KMS-11 (cell line): Measurements from ENCODE around the gene TMCO6.
"Not testable (repeated sequence)": the region's sequence is repeated elsewhere in the genome, so short reads cannot be mapped to it uniquely, and the experiment has no call there.

Experiments used
- H2AFZ ChIP-seq: fragments of 200-600 bp; sonication (generic); 2 replicates; pipeline ENCODE4 v1.6.1; 2016; ENCODE audit warnings: antibody characterized with exemption, mixed run types, low read depth
- H3K27ac ChIP-seq: fragments of 200-600 bp; sonication (generic); 2 replicates; pipeline ENCODE4 v1.6.1; 2016; ENCODE audit warnings: mild to moderate bottlenecking, mixed run types
- H3K27me3 ChIP-seq: fragments of 200-600 bp; sonication (generic); 2 replicates; pipeline ENCODE4 v1.6.1; 2017; ENCODE audit warnings: mild to moderate bottlenecking, low read depth, mixed run types, moderate library complexity; ENCODE audit not compliant: insufficient read depth
- H3K36me3 ChIP-seq: fragments of 200-600 bp; sonication (generic); 2 replicates; pipeline ENCODE4 v1.6.1; 2017; ENCODE audit warnings: mild to moderate bottlenecking, mixed run types; ENCODE audit not compliant: insufficient read depth
- H3K4me1 ChIP-seq: fragments of 200-600 bp; sonication (generic); 2 replicates; pipeline ENCODE4 v1.6.1; 2016; ENCODE audit warnings: mild to moderate bottlenecking, low read depth, mixed run types; ENCODE audit not compliant: poor library complexity, severe bottlenecking
- H3K4me2 ChIP-seq: fragments of 200-600 bp; sonication (generic); 2 replicates; pipeline ENCODE4 v1.7.0; 2016; ENCODE audit warnings: mild to moderate bottlenecking, mixed run types
- H3K4me3 ChIP-seq: fragments of 200-600 bp; sonication (generic); IDR thresholded peaks from 2 replicates; pipeline ENCODE4 v1.6.1; 2017; ENCODE audit warnings: low read depth, low read length, mixed read lengths; ENCODE audit not compliant: insufficient read depth
- H3K79me2 ChIP-seq: fragments of 200-600 bp; sonication (generic); 2 replicates; pipeline ENCODE4 v1.6.1; 2016; ENCODE audit warnings: low read depth, mixed run types; ENCODE audit not compliant: insufficient read depth
- H3K9ac ChIP-seq: fragments of 200-600 bp; sonication (generic); 2 replicates; pipeline ENCODE4 v1.6.1; 2016; ENCODE audit warnings: mild to moderate bottlenecking, mixed run types
- H4K20me1 ChIP-seq: fragments of 200-600 bp; sonication (generic); 2 replicates; pipeline ENCODE4 v1.6.1; 2016; ENCODE audit warnings: mild to moderate bottlenecking, mixed run types; ENCODE audit not compliant: insufficient read depth
- CTCF ChIP-seq: fragments of 200-600 bp; sonication (generic); conservative IDR thresholded peaks from 2 replicates; pipeline ENCODE4 v1.6.1; 2017; ENCODE audit warnings: low read depth, mild to moderate bottlenecking, antibody characterized with exemption, low read length, moderate library complexity, mixed read lengths

The TMCO6 gene

GRCh38 chr5:140600096-140600495, 39.2 kb upstream of the TMCO6 start:
- no peak overlapping the region for H2AFZ ChIP-seq
- H3K27me3 ChIP-seq: no peaks in the 10 kb centered on the region

GRCh38 chr5:140602147-140602546, 37.1 kb upstream of the TMCO6 start:
- Histone ChIP-seq H3K27ac (no peak overlapping the region), H2AFZ (no peak overlapping the region), H4K20me1 (no peaks in the 10 kb centered on the region), H3K36me3 (no peaks in the 10 kb centered on the region), H3K27me3 (no peaks in the 10 kb centered on the region), H3K79me2 (no peaks in the 10 kb centered on the region), H3K9ac (no peak overlapping the region), H3K4me3 (no peak overlapping the region), H3K4me1 (no peaks in the 10 kb centered on the region), H3K4me2 (no peak overlapping the region)
- no peak for TF ChIP-seq CTCF

More at GRCh38 chr5:140600096-140600495, 39.2 kb upstream of the TMCO6 start:
- no peak for TF ChIP-seq CTCF
- H3K4me1 ChIP-seq: peaks cover 11% of the 10 kb centered on the region
- no peak overlapping the region for H3K9ac ChIP-seq
- H3K79me2 ChIP-seq: no peaks in the 10 kb centered on the region
- H3K27ac ChIP-seq: no peak overlapping the region
- H4K20me1 ChIP-seq: no peaks in the 10 kb centered on the region
- no peak overlapping the region for H3K4me2 ChIP-seq
- no peak overlapping the region for H3K4me3 ChIP-seq
- H3K36me3 ChIP-seq: no peaks in the 10 kb centered on the region

GRCh38 chr5:140603446-140603698, 35.9 kb upstream of the TMCO6 start:
- not testable (repeated sequence) for H3K27ac ChIP-seq, H3K4me2 ChIP-seq, H3K4me3 ChIP-seq, H3K79me2 ChIP-seq, H3K27me3 ChIP-seq, H4K20me1 ChIP-seq, H3K36me3 ChIP-seq, H3K4me1 ChIP-seq, H2AFZ ChIP-seq, H3K9ac ChIP-seq

GRCh38 chr5:140603734-140604133, 35.5 kb upstream of the TMCO6 start:
- no peaks in the 10 kb centered on the region for H4K20me1 ChIP-seq
- no peaks in the 10 kb centered on the region for H3K36me3 ChIP-seq
- no peak overlapping the region for H3K9ac ChIP-seq
- H3K4me1 ChIP-seq: no peaks in the 10 kb centered on the region
- no peak overlapping the region for H3K4me3 ChIP-seq
- H3K79me2 ChIP-seq: no peaks in the 10 kb centered on the region
- TF ChIP-seq CTCF: no peak
- no peak overlapping the region for H2AFZ ChIP-seq
- no peak overlapping the region for H3K4me2 ChIP-seq
- no peaks in the 10 kb centered on the region for H3K27me3 ChIP-seq
- no peak overlapping the region for H3K27ac ChIP-seq

GRCh38 chr5:140605879-140606278, 33.4 kb upstream of the TMCO6 start:
- Histone ChIP-seq H4K20me1 (no peaks in the 10 kb centered on the region), H3K9ac (no peak overlapping the region), H2AFZ (no peak overlapping the region), H3K4me2 (no peak overlapping the region), H3K27ac (no peak overlapping the region), H3K79me2 (no peaks in the 10 kb centered on the region), H3K27me3 (no peaks in the 10 kb centered on the region), H3K4me3 (no peak overlapping the region), H3K36me3 (no peaks in the 10 kb centered on the region), H3K4me1 (no peaks in the 10 kb centered on the region)
- TF ChIP-seq CTCF: no peak
